Mesendoderm (in vitro differentiated cells): Measurements from ENCODE around the gene SLC11A2.

Source experiments
- DNase-seq: peaks from one replicate; pipeline ENCODE4 v3.0.0; 2013
- H2AK5ac ChIP-seq: 2 replicates; pipeline ENCODE4 v1.6.1; 2013; ENCODE audit warnings: low read length, inconsistent platforms
- H2BK120ac ChIP-seq: 2 replicates; pipeline ENCODE4 v1.6.1; 2013; ENCODE audit warnings: low read depth, mild to moderate bottlenecking, low read length, moderate library complexity, mixed read lengths
- H2BK15ac ChIP-seq: replicated peaks from 2 replicates; pipeline ENCODE4 v1.6.1; 2013; ENCODE audit warnings: low read depth, mild to moderate bottlenecking, moderate library complexity
- H2BK5ac ChIP-seq: 2 replicates; pipeline ENCODE4 v1.6.1; 2013; ENCODE audit warnings: low read length, inconsistent platforms
- H3K18ac ChIP-seq: 2 replicates; pipeline ENCODE4 v1.6.1; 2013; ENCODE audit warnings: mild to moderate bottlenecking, low read length, mixed read lengths
- H3K23ac ChIP-seq: one replicate; pipeline ENCODE4 v1.6.1; 2013; ENCODE audit warnings: low read length
- H3K27ac ChIP-seq: 2 replicates; pipeline ENCODE4 v1.5.1; 2013; ENCODE audit warnings: low read depth, mild to moderate bottlenecking, inconsistent platforms, low read length, moderate library complexity
- H3K27me3 ChIP-seq: 2 replicates; pipeline ENCODE4 v1.6.1; 2013; ENCODE audit warnings: low read length, control low read depth, mild to moderate bottlenecking, inconsistent platforms; ENCODE audit not compliant: insufficient read depth, poor library complexity
- H3K36me3 ChIP-seq: 2 replicates; pipeline ENCODE4 v1.6.1; 2013; ENCODE audit warnings: low read length, inconsistent platforms; ENCODE audit not compliant: control insufficient read depth, insufficient read depth
- H3K4ac ChIP-seq: one replicate; pipeline ENCODE4 v1.6.1; 2013; ENCODE audit warnings: low read depth, mild to moderate bottlenecking, low read length, moderate library complexity
- H3K4me1 ChIP-seq: 2 replicates; pipeline ENCODE4 v1.6.1; 2013; ENCODE audit warnings: low read depth, low read length, inconsistent platforms; ENCODE audit not compliant: control insufficient read depth
- H3K4me2 ChIP-seq: 2 replicates; pipeline ENCODE4 v1.6.1; 2013; ENCODE audit warnings: low read length
- H3K4me3 ChIP-seq: 2 replicates; pipeline ENCODE4 v1.5.1; 2013; ENCODE audit warnings: mild to moderate bottlenecking, low read length
- H3K56ac ChIP-seq: one replicate; pipeline ENCODE4 v1.6.1; 2013; ENCODE audit warnings: low read length
- H3K79me1 ChIP-seq: 2 replicates; pipeline ENCODE4 v1.6.1; 2013; ENCODE audit warnings: low read length, inconsistent platforms
- H3K79me2 ChIP-seq: 2 replicates; pipeline ENCODE4 v1.6.1; 2013; ENCODE audit warnings: mild to moderate bottlenecking, low read length; ENCODE audit not compliant: control insufficient read depth, insufficient read depth
- H3K9ac ChIP-seq: 2 replicates; pipeline ENCODE4 v1.6.1; 2013; ENCODE audit warnings: low read length, inconsistent platforms
- H4K5ac ChIP-seq: one replicate; pipeline ENCODE4 v1.6.1; 2013; ENCODE audit warnings: low read length
- H4K8ac ChIP-seq: one replicate; pipeline ENCODE4 v1.6.1; 2013; ENCODE audit warnings: low read depth, mild to moderate bottlenecking, control low read depth, low read length, moderate library complexity
- WGBS: extraction: QIAGEN DNeasy Blood & Tissue Kit; methylation state at CpG from one replicate; pipeline ENCODE4 v1.1.7; 2013; ENCODE audit warnings: low lambda C conversion rate, missing lambda C conversion rate; ENCODE audit not compliant: insufficient coverage; ENCODE audit errors: extremely low coverage; 5-methylcytosine and 5-hydroxymethylcytosine counted together

The SLC11A2 gene

GRCh38 chr12:50952510-50952909 lies 73.7 kb downstream of the SLC11A2 start, which contains the start of gene HIGD1C:
HIGD1C (plus strand) TSS chr12:50952544; CDS start chr12:50953999, 1,455 bp downstream.
- no peak for DNase-seq
- WGBS, result no CpG with 5 or more reads among the region's 19 CpGs
- no peak within 1 kb of the TSS for H4K5ac ChIP-seq
- no peak within 1 kb of the TSS for H3K27ac ChIP-seq
- no peak within 1 kb of the TSS for H3K23ac ChIP-seq
- no peak within 1 kb of the TSS for H2BK5ac ChIP-seq
- H2BK15ac ChIP-seq, result no peak within 1 kb of the TSS
- no peak within 1 kb of the TSS for H2BK120ac ChIP-seq
- no peaks in the 10 kb centered on the region for H3K79me1 ChIP-seq
- H2AK5ac ChIP-seq, result no peak within 1 kb of the TSS
- H3K79me2 ChIP-seq, result no peaks in the 10 kb centered on the region
- H3K4me1 ChIP-seq, result no peaks in the 10 kb centered on the region
- H3K18ac ChIP-seq, result no peak within 1 kb of the TSS
- no peak within 1 kb of the TSS for H3K4me3 ChIP-seq
- H3K4ac ChIP-seq, result no peak within 1 kb of the TSS
- no peak within 1 kb of the TSS for H3K56ac ChIP-seq
- no peak within 1 kb of the TSS for H3K4me2 ChIP-seq
- no peaks in the 10 kb centered on the region for H3K36me3 ChIP-seq
- no peak within 1 kb of the TSS for H3K9ac ChIP-seq
- H4K8ac ChIP-seq, result no peak within 1 kb of the TSS
- no peaks in the 10 kb centered on the region for H3K27me3 ChIP-seq

DNA sequence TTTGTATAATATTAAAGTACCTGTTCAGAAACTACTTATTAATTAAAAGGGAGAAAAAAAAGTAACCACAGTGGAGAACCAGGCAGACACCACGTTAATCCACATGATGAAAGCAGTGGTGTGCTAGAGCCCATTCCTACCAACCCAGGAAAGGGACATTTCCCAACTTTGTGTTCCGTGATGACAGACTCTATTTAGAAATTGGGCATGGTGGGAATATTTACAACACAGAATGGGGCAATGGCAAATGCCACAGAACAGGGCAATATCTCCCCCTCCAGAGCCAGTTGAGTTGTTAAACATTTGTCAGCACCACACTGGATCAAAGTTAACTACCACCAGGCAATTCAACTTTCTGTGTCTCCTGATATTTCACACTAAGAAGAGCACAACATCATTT lies 75.1 kb downstream of the SLC11A2 start:
- Histone ChIP-seq H2AK5ac (no peak overlapping the region), H3K27ac (no peak overlapping the region)
- WGBS, result no CpG with 5 or more reads among the region's 2 CpGs

GRCh38 chr12:50949801-50950302 lies 76.3 kb downstream of the SLC11A2 start:
- H2AK5ac ChIP-seq, result no peak overlapping the region
- no CpG with 5 or more reads among the region's 4 CpGs for WGBS
- H3K9ac ChIP-seq, result no peak overlapping the region
- H3K79me2 ChIP-seq, result no peaks in the 10 kb centered on the region
- no peaks in the 10 kb centered on the region for H3K27me3 ChIP-seq
- no peak overlapping the region for H3K27ac ChIP-seq
- H2BK15ac ChIP-seq, result no peak overlapping the region
- H2BK5ac ChIP-seq, result no peak overlapping the region
- no peak overlapping the region for H4K5ac ChIP-seq
- H3K4me3 ChIP-seq, result no peak overlapping the region
- H3K4ac ChIP-seq, result no peak overlapping the region
- no peaks in the 10 kb centered on the region for H3K36me3 ChIP-seq
- no peak overlapping the region for H3K18ac ChIP-seq
- H3K79me1 ChIP-seq, result no peaks in the 10 kb centered on the region
- H2BK120ac ChIP-seq, result no peak overlapping the region
- no peak overlapping the region for H3K4me2 ChIP-seq
- DNase-seq, result no peak
- H3K56ac ChIP-seq, result no peak overlapping the region
- H3K4me1 ChIP-seq, result no peaks in the 10 kb centered on the region
- no peak overlapping the region for H3K23ac ChIP-seq
- H4K8ac ChIP-seq, result no peak overlapping the region

More for the DNA sequence above, 75.1 kb downstream of the SLC11A2 start:
- H3K79me1 ChIP-seq, result no peaks in the 10 kb centered on the region
- no peak overlapping the region for H4K5ac ChIP-seq
- no peak overlapping the region for H3K4me2 ChIP-seq
- no peak overlapping the region for H2BK120ac ChIP-seq
- H4K8ac ChIP-seq, result no peak overlapping the region
- H3K79me2 ChIP-seq, result no peaks in the 10 kb centered on the region
- no peak overlapping the region for H3K56ac ChIP-seq
- H3K4me3 ChIP-seq, result no peak overlapping the region
- no peak for DNase-seq
- no peaks in the 10 kb centered on the region for H3K27me3 ChIP-seq
- H3K36me3 ChIP-seq, result no peaks in the 10 kb centered on the region
- no peak overlapping the region for H2BK15ac ChIP-seq
- no peak overlapping the region for H2BK5ac ChIP-seq
- H3K18ac ChIP-seq, result no peak overlapping the region
- H3K4ac ChIP-seq, result no peak overlapping the region
- no peak overlapping the region for H3K23ac ChIP-seq
- H3K9ac ChIP-seq, result no peak overlapping the region
- no peaks in the 10 kb centered on the region for H3K4me1 ChIP-seq

DNA sequence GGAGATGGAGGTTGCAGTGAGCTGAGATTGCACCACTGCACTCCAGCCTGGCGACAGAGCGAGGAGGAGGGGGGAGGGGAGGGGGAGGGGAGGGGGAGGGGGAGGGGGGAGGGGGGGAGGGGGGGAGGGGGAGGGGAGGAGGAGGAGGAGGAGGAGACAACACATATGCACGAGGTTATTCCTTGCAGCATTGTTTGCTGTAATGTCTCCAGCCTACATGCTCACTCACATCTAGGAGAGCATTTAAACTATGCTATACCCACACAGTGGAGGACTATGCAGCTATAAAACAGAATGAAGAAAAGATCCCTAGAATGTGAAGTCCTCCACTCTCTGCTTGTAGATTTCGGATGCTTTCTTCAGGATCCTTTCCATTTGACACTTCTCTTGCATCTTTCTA lies 77.4 kb downstream of the SLC11A2 start:
- Histone ChIP-seq H2BK5ac (no peak overlapping the region), H3K79me2 (no peaks in the 10 kb centered on the region), H2BK120ac (no peak overlapping the region), H3K9ac (no peak overlapping the region), H3K79me1 (no peaks in the 10 kb centered on the region), H3K23ac (no peak overlapping the region), H3K27me3 (no peaks in the 10 kb centered on the region), H2AK5ac (no peak overlapping the region), H2BK15ac (no peak overlapping the region), H4K5ac (no peak overlapping the region), H3K27ac (no peak overlapping the region), H3K36me3 (no peaks in the 10 kb centered on the region), H3K4me1 (no peaks in the 10 kb centered on the region), H3K18ac (no peak overlapping the region), H3K4me3 (no peak overlapping the region), H3K4ac (no peak overlapping the region), H3K4me2 (no peak overlapping the region), H4K8ac (no peak overlapping the region), H3K56ac (no peak overlapping the region)
- WGBS, result no CpG with 5 or more reads among the region's 4 CpGs
- DNase-seq, result no peak

GRCh38 chr12:50947933-50948626 lies 78.1 kb downstream of the SLC11A2 start:
- no peak overlapping the region for H3K23ac ChIP-seq
- no peaks in the 10 kb centered on the region for H3K4me1 ChIP-seq
- H3K27me3 ChIP-seq, result no peaks in the 10 kb centered on the region
- H3K36me3 ChIP-seq, result no peaks in the 10 kb centered on the region
- no peak overlapping the region for H3K4ac ChIP-seq
- no peaks in the 10 kb centered on the region for H3K79me2 ChIP-seq
- no peak overlapping the region for H3K4me2 ChIP-seq
- WGBS, result no CpG with 5 or more reads among the region's 3 CpGs
- H3K9ac ChIP-seq, result no peak overlapping the region
- no peak overlapping the region for H3K56ac ChIP-seq
- H3K27ac ChIP-seq, result no peak overlapping the region
- H4K8ac ChIP-seq, result no peak overlapping the region
- no peak for DNase-seq
- H3K18ac ChIP-seq, result no peak overlapping the region
- H3K4me3 ChIP-seq, result no peak overlapping the region
- H2BK120ac ChIP-seq, result no peak overlapping the region
- H2BK5ac ChIP-seq, result no peak overlapping the region
- H2AK5ac ChIP-seq, result no peak overlapping the region
- H4K5ac ChIP-seq, result no peak overlapping the region
- no peak overlapping the region for H2BK15ac ChIP-seq
- no peaks in the 10 kb centered on the region for H3K79me1 ChIP-seq

DNA sequence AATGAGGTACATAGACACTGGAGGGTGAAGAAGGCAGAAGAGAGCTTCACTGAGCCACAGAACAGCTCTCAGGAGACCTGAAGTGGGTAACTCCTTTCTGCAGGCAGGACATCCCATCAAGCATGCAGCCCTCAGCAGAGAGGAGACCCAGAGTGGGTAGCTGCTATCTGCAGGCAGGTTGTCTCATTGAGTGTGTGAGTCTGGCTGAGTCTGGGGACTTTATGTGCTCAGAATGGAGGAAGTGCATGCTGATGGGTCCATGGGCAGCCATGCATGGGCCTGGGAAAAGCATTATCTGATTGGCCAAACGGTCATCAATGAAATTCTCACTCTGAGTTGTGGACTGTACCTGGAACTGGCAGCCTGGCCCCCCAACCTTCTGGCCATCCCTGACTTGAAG lies 88.5 kb downstream of the SLC11A2 start:
- no peak overlapping the region for H3K18ac ChIP-seq

More for the DNA sequence above, 88.5 kb downstream of the SLC11A2 start:
- Histone ChIP-seq H3K27me3 (no peaks in the 10 kb centered on the region), H2BK120ac (no peak overlapping the region), H3K4me2 (no peak overlapping the region), H2BK5ac (no peak overlapping the region), H2AK5ac (no peak overlapping the region), H3K27ac (no peak overlapping the region), H3K9ac (no peak overlapping the region), H3K4me1 (no peaks in the 10 kb centered on the region), H3K79me2 (no peaks in the 10 kb centered on the region), H4K5ac (no peak overlapping the region), H3K23ac (no peak overlapping the region), H3K56ac (no peak overlapping the region), H4K8ac (no peak overlapping the region), H3K4ac (no peak overlapping the region), H2BK15ac (no peak overlapping the region), H3K36me3 (no peaks in the 10 kb centered on the region), H3K79me1 (no peaks in the 10 kb centered on the region), H3K4me3 (no peak overlapping the region)
- no peak for DNase-seq
- WGBS, result no CpG with 5 or more reads among the region's 1 CpG
